Activated CD4-positive, alpha-beta T cell treated with anti-CD3 and anti-CD28 coated beads for 48 hours (primary cell): ENCODE results near the gene PRKAR2B.
"Not testable (repeated sequence)": the region's sequence is repeated elsewhere in the genome, so short reads cannot be mapped to it uniquely, and the experiment has no call there.

ENCODE experiments used
- DNase-seq: peaks from one replicate; pipeline ENCODE4 v3.0.0-alpha.2; 2020

Gene PRKAR2B

GRCh38 chr7:107049480-107049879 lies 5.0 kb downstream of the PRKAR2B start:
- no peak for DNase-seq

DNA sequence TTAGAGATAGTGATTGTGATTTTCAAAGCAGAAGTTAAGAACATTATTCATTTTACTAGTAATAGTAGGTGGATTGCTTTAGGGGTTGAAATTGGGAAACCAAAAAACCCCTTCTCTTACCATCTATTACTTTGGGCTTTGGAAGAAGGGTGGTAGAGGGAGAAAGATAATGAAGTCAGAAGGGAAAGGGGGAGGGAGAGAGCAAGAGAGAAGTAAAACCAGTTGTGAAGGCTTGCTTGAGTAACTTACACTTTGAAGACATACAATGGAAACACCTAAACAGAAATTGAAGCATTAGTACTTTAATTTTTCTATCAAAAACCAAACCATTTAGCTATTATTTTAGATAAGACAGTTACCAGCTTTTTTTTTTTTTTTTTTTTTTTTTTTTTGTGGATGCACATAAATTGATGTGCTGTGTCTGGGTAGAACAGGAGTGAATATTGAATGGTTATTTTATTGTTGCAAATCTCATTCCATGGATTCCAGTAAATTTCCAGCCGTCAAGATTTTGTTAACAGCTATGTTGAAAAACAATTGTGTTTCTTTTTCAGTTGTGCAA lies 5.5 kb downstream of the PRKAR2B start:
- DNase-seq: no peak

GRCh38 chr7:107051376-107051775 lies 6.9 kb downstream of the PRKAR2B start:
- no peak for DNase-seq

DNA sequence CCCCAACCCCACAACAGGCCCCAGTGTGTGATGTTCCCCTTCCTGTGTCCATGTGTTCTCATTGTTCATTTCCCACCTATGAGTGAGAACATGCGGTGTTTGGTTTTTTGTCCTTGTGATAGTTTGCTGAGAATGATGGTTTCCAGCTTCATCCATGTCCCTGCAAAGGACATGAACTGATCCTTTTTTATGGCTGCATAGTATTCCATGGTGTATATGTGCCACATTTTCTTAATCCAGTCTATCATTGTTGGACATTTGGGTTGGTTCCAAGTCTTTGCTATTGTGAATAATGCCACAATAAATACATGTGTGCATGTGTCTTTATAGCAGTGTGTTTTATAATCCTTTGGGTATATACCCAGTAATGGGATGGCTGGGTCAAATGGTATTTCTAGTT lies 10.5 kb downstream of the PRKAR2B start:
- DNase-seq: not testable (repeated sequence)

- not testable (repeated sequence) for DNase-seq
Observed at GRCh38 chr7:107056058-107056457, 11.6 kb downstream of the PRKAR2B start.

DNA sequence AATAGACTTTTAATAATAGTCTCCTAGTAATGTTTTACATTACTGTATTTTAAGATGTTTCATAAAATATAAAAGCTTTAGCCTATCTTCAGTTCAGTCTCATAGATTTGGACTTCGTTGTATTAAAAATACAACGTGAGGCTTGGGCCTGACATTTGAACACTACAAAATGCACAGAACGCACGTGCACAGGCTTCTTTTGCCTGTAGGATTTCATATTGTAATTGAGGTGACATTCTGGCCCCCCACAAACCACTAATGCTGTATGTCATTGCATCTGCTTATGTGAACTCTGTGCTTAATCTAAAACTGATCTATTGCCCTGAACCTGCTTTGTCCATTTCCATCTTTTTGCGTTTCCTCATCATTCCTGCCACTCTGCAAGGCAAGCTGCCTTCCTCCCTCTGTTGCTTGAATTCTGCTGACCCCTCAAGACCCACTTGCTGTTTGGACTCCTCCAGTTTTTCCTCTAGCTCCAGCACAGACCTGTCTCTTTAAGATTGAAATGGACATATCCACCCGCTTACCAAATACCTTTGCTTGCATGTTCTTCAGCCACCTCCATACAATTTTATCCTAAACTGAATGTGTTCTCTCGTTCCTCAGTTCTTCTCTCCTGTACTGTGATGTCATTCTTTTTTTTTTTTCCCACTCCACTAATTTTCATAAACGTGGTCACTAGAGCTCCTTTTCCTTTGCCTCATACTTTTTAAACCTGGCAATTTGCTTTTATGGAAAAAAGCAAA lies 12.4 kb downstream of the PRKAR2B start:
- DNase-seq: no peak

DNA sequence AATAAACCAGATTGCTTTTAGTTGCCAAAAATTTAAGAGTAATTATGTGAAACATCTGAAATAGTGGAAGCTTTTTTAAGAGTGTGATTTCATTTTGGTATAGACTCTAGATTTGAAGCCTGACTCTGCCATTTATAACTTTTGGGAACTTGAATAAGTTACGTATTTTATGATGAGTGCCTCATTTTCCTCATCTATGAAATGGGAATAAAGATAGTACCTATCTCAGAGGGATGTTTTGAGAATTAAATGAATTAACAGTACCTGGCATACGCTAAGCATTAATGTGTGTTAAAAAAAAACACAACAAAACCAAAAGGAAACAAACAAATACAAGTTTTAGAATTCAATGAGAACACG lies 12.9 kb downstream of the PRKAR2B start:
- no peak for DNase-seq

DNA sequence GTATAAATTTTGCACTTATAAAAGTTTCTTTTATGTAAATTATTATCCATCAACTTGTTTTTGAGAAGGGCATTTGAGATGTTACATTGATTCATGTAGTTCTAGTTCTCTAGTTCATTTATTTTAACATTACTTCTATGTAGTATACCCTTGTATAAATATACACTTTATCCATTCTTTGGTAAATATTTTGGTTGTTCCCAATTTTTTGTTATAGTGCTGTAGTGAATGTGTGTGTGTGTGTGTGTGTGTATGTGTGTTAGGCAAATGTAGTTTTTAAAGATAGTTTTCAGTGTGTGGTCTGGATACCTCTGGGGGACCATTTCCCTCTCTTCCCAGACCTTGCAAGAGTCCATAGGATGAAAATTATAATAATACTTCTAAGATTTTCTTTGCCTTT lies 15.0 kb downstream of the PRKAR2B start:
- DNase-seq: no peak

- DNase-seq: no peak
Observed at GRCh38 chr7:107063245-107064120, 19.0 kb downstream of the PRKAR2B start.

- no peak for DNase-seq
Observed at GRCh38 chr7:107064255-107064654, 19.8 kb downstream of the PRKAR2B start.

- DNase-seq: no peak
Observed at GRCh38 chr7:107065929-107066247, 21.4 kb downstream of the PRKAR2B start.

DNA sequence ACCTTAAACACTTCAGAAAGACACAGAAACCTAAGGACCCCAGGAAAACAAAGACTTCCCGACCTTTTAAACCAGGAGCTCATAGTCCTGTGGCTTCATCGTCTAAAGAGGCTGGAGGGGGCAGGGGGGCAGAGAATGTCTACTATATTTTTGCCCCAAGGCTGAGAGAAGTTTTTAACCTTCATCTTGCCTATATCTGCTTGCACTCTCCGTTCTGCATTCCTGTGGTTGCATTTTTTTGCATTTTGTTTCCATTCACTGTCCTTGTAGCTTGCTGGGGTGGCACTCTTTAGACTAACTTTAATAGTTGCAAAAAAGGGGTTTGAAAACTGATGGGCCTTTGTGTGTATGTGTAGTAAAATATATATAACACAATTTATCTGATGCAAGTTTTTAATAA lies 23.7 kb downstream of the PRKAR2B start:
- no peak for DNase-seq

GRCh38 chr7:107069457-107069856 lies 25.0 kb downstream of the PRKAR2B start:
- no peak for DNase-seq

DNA sequence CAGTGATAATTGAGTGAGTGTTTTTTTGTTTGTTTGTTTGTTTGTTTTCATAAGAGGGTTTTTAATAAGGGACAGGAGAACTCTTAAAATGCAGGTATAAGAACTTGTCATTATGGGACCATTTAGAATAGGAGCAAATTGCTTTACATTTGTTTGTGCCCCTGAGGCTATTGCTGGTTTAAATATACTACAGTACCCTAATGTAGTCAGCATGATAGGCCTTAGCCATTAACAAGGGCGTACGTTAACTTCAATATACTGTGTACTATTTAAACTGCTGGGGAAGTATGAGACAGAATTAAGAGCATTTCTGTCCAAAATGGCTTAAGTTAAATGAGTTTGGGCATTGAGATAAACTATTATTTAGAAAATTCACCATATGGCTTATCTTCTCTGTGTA lies 26.2 kb downstream of the PRKAR2B start:
- no peak for DNase-seq

DNA sequence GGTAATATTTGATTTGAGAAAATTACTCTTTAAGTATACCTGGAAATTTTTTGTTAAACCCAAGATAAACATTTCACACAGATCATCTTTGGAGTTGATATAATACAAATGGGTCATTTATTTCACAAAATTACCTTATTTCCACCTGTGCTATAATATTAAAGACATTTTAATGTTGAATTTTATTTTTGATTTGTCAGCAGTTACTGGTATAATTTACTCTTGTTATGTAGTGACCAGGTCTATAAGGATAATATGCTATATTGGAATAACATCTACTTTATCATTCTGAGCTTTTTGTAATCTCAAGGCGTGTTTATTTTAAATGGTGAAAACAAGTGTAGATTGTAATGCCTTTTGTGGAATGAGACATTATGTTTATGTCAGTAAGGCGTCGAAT lies 26.6 kb downstream of the PRKAR2B start:
- no peak for DNase-seq

GRCh38 chr7:107072133-107072532 lies 27.6 kb downstream of the PRKAR2B start:
- no peak for DNase-seq

DNA sequence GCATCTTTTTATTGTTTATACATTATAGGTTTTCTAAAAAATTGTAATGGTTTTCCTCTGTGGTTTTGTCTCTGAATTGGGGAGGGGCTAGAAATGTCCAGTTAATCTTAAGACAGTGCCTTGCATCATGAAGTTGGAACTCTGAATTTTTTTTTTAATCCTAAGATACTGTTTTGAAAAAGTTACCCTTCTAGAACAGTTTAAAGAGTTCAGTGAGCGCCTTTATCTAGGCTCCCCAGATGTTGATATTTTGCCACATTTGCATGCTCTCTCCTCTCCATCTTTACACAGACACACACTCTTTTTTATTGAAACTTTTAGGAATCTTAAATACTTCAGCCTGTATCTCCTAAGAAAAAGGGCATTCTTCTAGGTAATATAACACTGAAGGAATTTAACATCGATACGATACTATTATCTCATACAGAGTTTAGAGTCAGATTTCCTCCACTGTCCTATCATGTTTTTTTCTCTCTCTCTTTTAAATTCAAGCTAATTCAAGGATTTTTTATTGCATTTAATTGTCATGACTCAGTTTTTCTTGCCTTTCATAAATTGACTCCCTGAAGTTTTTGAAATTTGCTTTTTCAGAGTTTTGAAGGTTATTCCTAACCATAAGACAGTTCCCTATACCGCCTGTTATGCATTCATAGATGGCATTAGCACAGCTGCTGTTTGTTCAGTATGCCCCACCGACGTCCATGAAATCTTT lies 31.5 kb downstream of the PRKAR2B start:
- DNase-seq: no peak

- no peak for DNase-seq
Observed at GRCh38 chr7:107076781-107077698, 32.5 kb downstream of the PRKAR2B start.

DNA sequence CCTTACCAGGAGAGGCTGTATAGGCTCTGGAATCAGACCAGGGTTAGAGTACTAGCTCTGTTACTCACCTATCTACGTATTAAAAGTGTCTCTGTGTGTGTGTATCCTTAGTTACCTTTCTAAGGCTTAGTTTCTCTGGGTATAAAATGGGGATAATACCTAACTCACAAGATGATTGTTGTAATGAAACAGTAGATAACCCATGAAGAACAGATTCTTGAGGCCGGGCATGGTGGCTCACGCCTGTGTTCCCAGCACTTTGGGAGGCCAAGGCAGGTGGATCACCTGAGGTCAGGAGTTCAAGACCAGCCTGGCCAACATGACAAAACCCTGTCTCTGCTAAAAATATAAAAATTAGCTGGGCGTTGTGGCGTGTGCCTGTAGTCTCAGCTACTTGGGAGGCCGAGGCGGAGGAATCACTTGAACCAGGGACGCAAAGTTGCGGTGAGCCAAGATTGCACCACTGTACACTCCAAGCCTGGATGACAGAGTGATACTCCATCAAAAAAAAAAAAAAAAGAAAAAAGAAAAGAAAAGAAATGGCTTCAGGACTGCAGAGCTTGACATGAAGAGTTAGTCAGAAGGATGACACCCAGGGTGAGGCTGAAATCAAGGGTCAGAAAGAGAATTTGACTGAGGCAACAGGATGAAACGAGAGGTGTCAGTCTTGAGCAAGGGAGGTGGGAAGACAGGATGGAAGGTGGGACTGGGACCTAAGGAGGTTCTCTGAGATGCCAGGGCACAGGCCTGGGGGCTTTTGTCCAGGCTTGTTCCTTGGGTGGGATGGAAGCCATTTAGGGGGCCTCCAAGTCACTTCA lies 33.4 kb downstream of the PRKAR2B start:
- DNase-seq: no peak

GRCh38 chr7:107078517-107078966 lies 34.0 kb downstream of the PRKAR2B start:
- no peak for DNase-seq

GRCh38 chr7:107079212-107079940 lies 34.9 kb downstream of the PRKAR2B start:
- DNase-seq: no peak
